Spinal cord (tissue), 10 donors: Measurements from ENCODE around the gene COL23A1. TPM values are rescaled to one million over a fixed set of nuclear protein-coding genes. Genes with fewer than 3 reads are reported as not detected.

ENCODE experiments used
- DNase-seq, 6 donors: peaks; one replicate each; pipeline versions ENCODE4 v3.0.0 to v3.0.0-alpha.2; 2013 to 2015; ENCODE audit warnings: low spot score in 6 of 6, low read depth in 4 of 6
- H3K27ac ChIP-seq: one replicate; pipeline ENCODE4 v1.5.1; 2013; ENCODE audit warnings: low read depth, low read length, control low read depth
- H3K27me3 ChIP-seq: one replicate; pipeline ENCODE4 v1.6.1; 2013; ENCODE audit warnings: low read length; ENCODE audit not compliant: control insufficient read depth, insufficient read depth
- H3K36me3 ChIP-seq: one replicate; pipeline ENCODE4 v1.6.1; 2013; ENCODE audit warnings: low read length; ENCODE audit not compliant: control insufficient read depth, insufficient read depth
- H3K4me1 ChIP-seq: one replicate; pipeline ENCODE4 v1.6.1; 2013; ENCODE audit warnings: low read length; ENCODE audit not compliant: control insufficient read depth, insufficient read depth
- H3K4me3 ChIP-seq: one replicate; pipeline ENCODE4 v1.5.1; 2013; ENCODE audit warnings: low read depth, low read length, control low read depth
- H3K9me3 ChIP-seq: one replicate; pipeline ENCODE4 v1.6.1; 2013; ENCODE audit warnings: low read length; ENCODE audit not compliant: control insufficient read depth, insufficient read depth
- WGBS: methylation state at CpG from one replicate; pipeline ENCODE4 v1.1.5; 2013; ENCODE audit warnings: missing lambda C conversion rate; ENCODE audit not compliant: insufficient coverage; 5-methylcytosine and 5-hydroxymethylcytosine counted together
- polyA plus RNA-seq, 2 donors: library from polyadenylated mRNA; unstranded; fragments of 120-200 nt; gene quantifications; one replicate each; pipeline ENCODE4 v1.2.1, GENCODE V29; 2013; ENCODE audit not compliant: insufficient read length in 2 of 2
- total RNA-seq, 2 donors: library from RNA; depleted of rRNA in 1 of 2; stranded (reverse); fragments of 120-200 nt in 1 of 2; fragments of >200 nt in 1 of 2; gene quantifications; one replicate each; pipeline versions ENCODE4 v1.2.3 to v1.2.4, GENCODE V29; 2013 to 2014
- donor health status: healthy.

Gene COL23A1
- total and polyA plus RNA-seq, 4 donors: 2.8 to 9.7 (median 8.0) TPM

- WGBS: 91% methylated on average over 10 of the region's 10 CpGs
- no peak for DNase-seq
- H3K36me3 ChIP-seq: no peaks in the 10 kb centered on the region
- no peaks in the 10 kb centered on the region for H3K27me3 ChIP-seq
- no peaks in the 10 kb centered on the region for H3K9me3 ChIP-seq
- H3K27ac ChIP-seq: no peak overlapping the region
- no peak overlapping the region for H3K4me3 ChIP-seq
- peaks cover 40% of the 10 kb centered on the region for H3K4me1 ChIP-seq
These were observed 165.4 kb downstream of the COL23A1 start for GRCh38 chr5:178424810-178425177.

- 62% methylated on average over 16 of the region's 17 CpGs for WGBS
- peak overlapping the region; percentile 1 for H3K27ac ChIP-seq
These were observed 166.0 kb downstream of the COL23A1 start for GRCh38 chr5:178423901-178424809.

GRCh38 chr5:178423431-178423830 is 166.8 kb downstream of the COL23A1 start:
- no peak overlapping the region for H3K27ac ChIP-seq
- peaks cover 26% of the 10 kb centered on the region for H3K4me1 ChIP-seq
- no peaks in the 10 kb centered on the region for H3K27me3 ChIP-seq
- H3K9me3 ChIP-seq: no peaks in the 10 kb centered on the region
- no peak overlapping the region for H3K4me3 ChIP-seq
- WGBS: 92% methylated on average over 13 of the region's 14 CpGs
- H3K36me3 ChIP-seq: no peaks in the 10 kb centered on the region
- DNase-seq: no peak

More at GRCh38 chr5:178423901-178424809, 166.0 kb downstream of the COL23A1 start:
- no peaks in the 10 kb centered on the region for H3K27me3 ChIP-seq
- no peaks in the 10 kb centered on the region for H3K36me3 ChIP-seq
- peaks cover 33% of the 10 kb centered on the region for H3K4me1 ChIP-seq
- H3K4me3 ChIP-seq: no peak overlapping the region
- DNase-seq: peak in 2 of 6 donors; percentile 44 to 58
- no peaks in the 10 kb centered on the region for H3K9me3 ChIP-seq

- no peaks in the 10 kb centered on the region for H3K27me3 ChIP-seq
- no peak for DNase-seq
- no peaks in the 10 kb centered on the region for H3K9me3 ChIP-seq
- peaks cover 19% of the 10 kb centered on the region for H3K4me1 ChIP-seq
- H3K36me3 ChIP-seq: no peaks in the 10 kb centered on the region
- WGBS: 79% methylated on average over 3 of the region's 11 CpGs
- H3K4me3 ChIP-seq: no peak overlapping the region
- H3K27ac ChIP-seq: no peak overlapping the region
These were observed 167.8 kb downstream of the COL23A1 start for GRCh38 chr5:178422400-178422775.

- DNase-seq: no peak
- no peaks in the 10 kb centered on the region for H3K9me3 ChIP-seq
- whole genome bisulfite sequencing: 82% methylated on average over 17 of the region's 17 CpGs
- H3K4me3 ChIP-seq: no peak overlapping the region
- no peaks in the 10 kb centered on the region for H3K27me3 ChIP-seq
- peaks cover 19% of the 10 kb centered on the region for H3K4me1 ChIP-seq
- H3K27ac ChIP-seq: no peak overlapping the region
- no peaks in the 10 kb centered on the region for H3K36me3 ChIP-seq
These were observed 168.3 kb downstream of the COL23A1 start for GRCh38 chr5:178421699-178422399.

- no peak overlapping the region for H3K4me3 ChIP-seq
- no peaks in the 10 kb centered on the region for H3K27me3 ChIP-seq
- no peak overlapping the region for H3K27ac ChIP-seq
- peaks cover 19% of the 10 kb centered on the region for H3K4me1 ChIP-seq
- 100% methylated on average over 2 of the region's 5 CpGs for WGBS
- DNase-seq: no peak
- no peaks in the 10 kb centered on the region for H3K9me3 ChIP-seq
- no peaks in the 10 kb centered on the region for H3K36me3 ChIP-seq
These were observed 169.1 kb downstream of the COL23A1 start for GRCh38 chr5:178421128-178421527.

- H3K9me3 ChIP-seq: no peaks in the 10 kb centered on the region
- no peaks in the 10 kb centered on the region for H3K27me3 ChIP-seq
- no peak overlapping the region for H3K27ac ChIP-seq
- H3K4me1 ChIP-seq: peaks cover 19% of the 10 kb centered on the region
- H3K36me3 ChIP-seq: no peaks in the 10 kb centered on the region
- no CpG with 5 or more reads among the region's 3 CpGs for WGBS
- H3K4me3 ChIP-seq: no peak overlapping the region
- DNase-seq: no peak
These were observed 169.8 kb downstream of the COL23A1 start for GRCh38 chr5:178420354-178420781.

GRCh38 chr5:178419651-178420050 is 170.5 kb downstream of the COL23A1 start:
- 45% methylated on average over 8 of the region's 8 CpGs for WGBS
- Histone ChIP-seq H3K27ac (no peak overlapping the region), H3K9me3 (no peaks in the 10 kb centered on the region), H3K27me3 (no peaks in the 10 kb centered on the region), H3K4me1 (peaks cover 15% of the 10 kb centered on the region), H3K4me3 (no peak overlapping the region), H3K36me3 (no peaks in the 10 kb centered on the region)
- no peak for DNase-seq

GRCh38 chr5:178419196-178419595 is 171.0 kb downstream of the COL23A1 start:
- H3K27ac ChIP-seq: no peak overlapping the region
- H3K4me3 ChIP-seq: no peak overlapping the region
- no peaks in the 10 kb centered on the region for H3K9me3 ChIP-seq
- H3K4me1 ChIP-seq: peaks cover 11% of the 10 kb centered on the region
- no peaks in the 10 kb centered on the region for H3K27me3 ChIP-seq
- WGBS: 89% methylated on average over 5 of the region's 9 CpGs
- DNase-seq: no peak
- H3K36me3 ChIP-seq: no peaks in the 10 kb centered on the region
